GM12875 (cell line): ENCODE data around the gene TBX2.

Source experiments
- H3K4me3 ChIP-seq: one replicate; pipeline ENCODE4 v1.5.1; 2011; ENCODE audit warnings: low read depth, low read length, control low read depth
- TF ChIP-seq, protein P1 (sequence below): IDR thresholded peaks from 2 replicates; pipeline ENCODE4 v1.5.1; 2011; ENCODE audit warnings: low read depth, mild to moderate bottlenecking, control low read depth, inconsistent platforms, low read length, moderate library complexity, borderline replicate concordance; ENCODE audit not compliant: insufficient read depth

Gene TBX2

DNA sequence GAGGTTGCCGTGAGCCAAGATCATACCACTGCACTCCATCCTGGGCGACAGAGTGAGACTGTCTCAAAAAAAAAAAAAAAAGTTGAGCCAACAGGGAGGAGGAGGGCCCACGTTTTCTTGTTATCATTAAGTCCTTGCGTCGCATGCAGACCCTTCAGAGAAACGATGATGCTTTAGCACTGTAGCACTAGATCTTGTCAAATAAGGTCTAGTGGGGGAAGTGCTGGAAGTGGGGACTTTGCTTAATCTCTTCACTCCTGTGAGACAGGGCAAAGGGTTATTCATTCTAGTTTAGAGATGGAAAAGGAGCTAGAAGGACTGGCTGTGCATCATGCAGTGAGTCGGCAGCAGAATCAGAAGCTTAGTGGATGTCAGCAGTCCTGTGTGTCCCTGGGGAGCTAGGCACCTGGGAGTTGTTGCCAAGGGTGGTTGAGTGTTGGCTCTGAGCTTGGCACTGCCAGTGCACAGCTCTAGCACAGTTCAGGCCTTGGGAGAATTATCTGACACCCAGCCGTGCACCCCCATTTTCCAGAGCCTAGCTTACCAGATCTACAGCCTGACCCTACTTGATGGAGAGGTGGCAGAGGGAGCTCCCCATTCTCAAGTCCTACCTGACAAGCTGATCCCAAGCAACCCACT, 33.4 kb upstream of the TBX2 start:
- TF ChIP-seq, protein P1, sequence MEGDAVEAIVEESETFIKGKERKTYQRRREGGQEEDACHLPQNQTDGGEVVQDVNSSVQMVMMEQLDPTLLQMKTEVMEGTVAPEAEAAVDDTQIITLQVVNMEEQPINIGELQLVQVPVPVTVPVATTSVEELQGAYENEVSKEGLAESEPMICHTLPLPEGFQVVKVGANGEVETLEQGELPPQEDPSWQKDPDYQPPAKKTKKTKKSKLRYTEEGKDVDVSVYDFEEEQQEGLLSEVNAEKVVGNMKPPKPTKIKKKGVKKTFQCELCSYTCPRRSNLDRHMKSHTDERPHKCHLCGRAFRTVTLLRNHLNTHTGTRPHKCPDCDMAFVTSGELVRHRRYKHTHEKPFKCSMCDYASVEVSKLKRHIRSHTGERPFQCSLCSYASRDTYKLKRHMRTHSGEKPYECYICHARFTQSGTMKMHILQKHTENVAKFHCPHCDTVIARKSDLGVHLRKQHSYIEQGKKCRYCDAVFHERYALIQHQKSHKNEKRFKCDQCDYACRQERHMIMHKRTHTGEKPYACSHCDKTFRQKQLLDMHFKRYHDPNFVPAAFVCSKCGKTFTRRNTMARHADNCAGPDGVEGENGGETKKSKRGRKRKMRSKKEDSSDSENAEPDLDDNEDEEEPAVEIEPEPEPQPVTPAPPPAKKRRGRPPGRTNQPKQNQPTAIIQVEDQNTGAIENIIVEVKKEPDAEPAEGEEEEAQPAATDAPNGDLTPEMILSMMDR, result no peak
- H3K4me3 ChIP-seq, result no peak overlapping the region

DNA sequence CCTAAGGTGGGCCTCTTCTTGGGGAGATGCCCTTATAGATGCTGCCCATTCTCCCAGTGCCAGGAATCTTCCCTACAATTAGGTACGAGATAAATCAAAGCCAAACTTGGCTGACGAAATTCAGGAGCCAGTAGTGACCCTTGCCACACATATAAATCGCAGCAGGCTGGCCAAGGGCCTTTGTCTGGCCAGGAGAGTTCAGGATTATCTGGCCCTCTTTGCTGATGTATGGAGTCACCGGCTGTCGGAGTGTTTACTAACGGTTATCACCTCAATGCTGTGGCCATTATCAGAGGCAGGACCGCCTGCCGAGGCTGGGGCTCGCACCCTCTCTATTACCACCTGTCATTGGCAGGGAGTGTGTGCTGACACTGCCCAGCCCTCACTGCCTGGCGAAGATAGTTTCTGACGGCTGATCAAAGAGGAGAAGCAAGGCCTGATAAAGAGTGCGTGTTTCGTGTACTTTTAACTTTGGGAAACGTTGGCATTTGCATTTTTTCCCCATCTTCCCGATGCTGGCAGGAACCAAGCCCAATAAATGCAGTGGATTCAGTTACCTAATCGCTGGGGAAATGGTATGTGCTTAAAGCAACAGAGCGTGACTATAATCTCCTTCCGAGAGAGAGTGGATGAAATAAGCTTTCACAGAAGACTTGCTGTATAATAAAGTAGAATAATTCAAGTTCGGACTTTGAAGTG, 32.8 kb upstream of the TBX2 start:
- no peak overlapping the region for H3K4me3 ChIP-seq

DNA sequence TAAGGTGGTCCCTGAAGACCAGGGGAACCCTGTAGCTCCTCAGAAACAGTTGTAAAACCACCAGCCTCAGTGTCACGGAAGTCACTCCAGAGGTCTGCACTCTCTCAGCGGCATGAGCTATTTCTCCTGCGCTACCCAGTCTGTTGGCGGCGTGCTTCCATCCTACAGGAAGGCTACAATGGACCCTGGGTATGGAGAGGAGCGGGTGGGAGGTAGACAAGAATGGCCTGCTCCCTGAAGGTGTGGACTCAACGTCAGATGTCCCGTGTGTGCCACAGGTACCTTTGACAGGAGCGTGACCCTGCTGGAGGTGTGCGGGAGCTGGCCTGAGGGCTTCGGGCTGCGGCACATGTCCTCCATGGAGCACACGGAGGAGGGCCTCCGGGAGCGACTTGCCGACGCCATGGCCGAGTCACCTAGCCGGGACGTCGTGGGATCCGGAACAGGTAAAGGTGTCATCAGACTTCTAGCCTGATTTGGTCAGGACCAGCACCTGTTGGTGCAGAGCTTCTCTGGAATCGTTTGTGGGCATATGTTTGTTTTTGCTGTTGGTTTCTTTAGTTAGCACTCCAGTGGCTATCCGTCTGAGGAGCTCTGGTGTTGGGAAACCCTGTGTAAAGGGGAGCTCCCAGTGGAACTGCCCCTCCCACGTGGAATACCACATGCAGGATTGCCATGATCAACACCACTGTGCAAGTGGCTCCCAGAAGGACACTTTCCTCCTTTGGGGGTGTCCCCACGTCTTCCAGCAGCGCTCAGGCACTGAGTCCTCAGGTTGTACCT, 31.4 kb upstream of the TBX2 start:
- TF ChIP-seq, protein P1, result no peak
- no peak overlapping the region for H3K4me3 ChIP-seq

More for the DNA sequence above, 32.8 kb upstream of the TBX2 start:
- TF ChIP-seq, protein P1, result no peak

DNA sequence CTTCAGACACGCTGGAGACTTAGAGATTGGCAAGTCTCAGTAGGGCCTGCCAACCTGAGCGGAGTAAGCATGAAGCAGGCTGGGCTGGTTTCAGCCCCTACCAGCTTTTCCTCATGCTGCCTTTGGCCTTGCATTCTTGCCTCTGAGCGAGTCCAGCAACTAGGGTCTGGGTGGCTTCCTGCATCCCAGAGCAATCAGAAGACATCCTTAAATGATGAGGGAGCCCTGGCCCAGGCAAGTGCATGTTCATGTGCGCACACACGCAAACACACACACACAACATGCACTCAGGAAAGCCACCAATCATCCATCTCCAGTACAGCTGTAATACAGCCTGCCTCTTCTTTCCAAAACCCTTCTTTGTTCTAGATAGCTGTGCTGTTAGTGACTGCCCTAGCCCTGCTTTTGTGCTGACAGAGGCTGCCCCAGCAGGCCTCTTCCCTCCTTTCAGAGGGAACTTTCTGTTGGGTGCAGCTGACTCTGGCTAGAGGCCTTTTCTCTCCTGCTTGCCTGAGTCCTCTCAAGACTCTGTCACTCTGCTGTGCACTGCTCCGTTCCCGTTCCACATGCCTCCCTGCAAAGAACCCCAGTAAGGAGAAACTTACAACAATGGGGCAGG, 30.7 kb upstream of the TBX2 start:
- H3K4me3 ChIP-seq, result no peak overlapping the region
- TF ChIP-seq, protein P1, result no peak

DNA sequence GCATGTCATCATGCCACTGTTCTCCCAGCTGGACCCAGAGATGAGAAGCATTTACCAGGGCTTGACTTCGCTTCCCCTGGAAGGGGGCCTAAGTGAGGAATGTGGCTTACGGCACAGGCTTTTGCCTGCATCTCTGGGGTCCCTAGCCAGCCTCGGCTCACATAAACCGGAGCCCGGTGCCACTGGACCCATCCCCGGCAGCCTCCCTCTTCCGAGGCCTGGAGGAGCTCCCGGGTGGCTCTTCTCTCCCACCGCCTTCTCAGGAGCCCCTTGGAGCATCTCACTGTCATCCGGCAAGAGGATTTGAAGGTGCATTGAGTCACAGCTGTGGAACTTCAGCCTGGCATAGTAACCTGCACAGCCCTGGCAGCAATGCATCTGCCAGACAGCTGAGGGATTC, 29.9 kb upstream of the TBX2 start:
- TF ChIP-seq, protein P1, result no peak
- no peak overlapping the region for H3K4me3 ChIP-seq

DNA sequence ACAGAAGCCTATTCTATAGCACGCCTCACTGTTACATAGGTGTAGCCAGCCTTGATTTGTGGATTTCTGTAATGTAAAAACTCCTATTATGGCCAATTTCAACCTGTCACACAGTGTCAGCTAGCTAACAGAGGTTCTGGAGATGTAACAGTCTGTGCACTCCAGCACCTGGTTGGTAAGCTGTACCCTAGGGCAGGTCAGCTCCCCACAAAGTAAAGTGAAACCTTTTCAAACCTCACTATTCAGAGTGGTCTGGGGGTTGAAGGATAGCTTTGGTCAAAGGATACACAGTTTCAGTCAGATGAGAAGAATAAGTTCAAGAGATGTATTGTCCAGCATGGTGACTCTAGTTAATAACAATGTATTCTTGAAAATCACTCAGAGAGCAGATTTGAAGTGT, 28.5 kb upstream of the TBX2 start:
- H3K4me3 ChIP-seq, result no peak overlapping the region
- TF ChIP-seq, protein P1, result no peak
